Body of pancreas (tissue), 4 donors: Measurements from ENCODE around the gene CADM2. TPM values are rescaled to one million over a fixed set of nuclear protein-coding genes. Genes with fewer than 3 reads are reported as not detected.

Source experiments
- ATAC-seq: fragments of 150-250 bp; one replicate; pipeline ENCODE4 v1.9.1; 2016
- DNase-seq, 4 donors: peaks; one replicate each; pipeline ENCODE4 v3.0.0-alpha.2; 2019
- H3K27ac ChIP-seq, 4 donors: fragments of 200-600 bp; sonication (generic); 1 replicate in 3 of 4; 2 replicates in 1 of 4; pipeline versions ENCODE4 v1.5.1 to v1.6.1; 2016 to 2019; ENCODE audit warnings: mild to moderate bottlenecking in 1 of 4, mixed read lengths in 1 of 4, moderate library complexity in 1 of 4
- H3K27me3 ChIP-seq, 2 donors: fragments of 200-600 bp; sonication (generic); one replicate each; pipeline ENCODE4 v1.6.0; 2016; ENCODE audit warnings: mild to moderate bottlenecking in 1 of 2
- H3K36me3 ChIP-seq, 2 donors: fragments of 200-600 bp; sonication (generic); replicated peaks in 1 of 2; 2 replicates each; pipeline ENCODE4 v1.5.1; 2016; ENCODE audit warnings: low read depth in 2 of 2; ENCODE audit not compliant: insufficient read depth in 1 of 2
- H3K4me1 ChIP-seq: fragments of 200-600 bp; sonication (generic); one replicate; pipeline ENCODE4 v1.6.0; 2016
- H3K4me3 ChIP-seq, 2 donors: fragments of 200-600 bp; sonication (generic); 1 replicate in 1 of 2; 2 replicates in 1 of 2; pipeline ENCODE4 v1.5.1; 2016 to 2019
- H3K9me3 ChIP-seq, 3 donors: fragments of 200-600 bp; sonication (generic); 1 replicate in 2 of 3; 2 replicates in 1 of 3; pipeline ENCODE4 v1.5.1; 2016
- POLR2A ChIP-seq, 3 donors: fragments of 450-650 bp; IDR thresholded peaks; one replicate each; pipeline ENCODE4 v1.6.1; 2016; ENCODE audit warnings: antibody characterized with exemption in 3 of 3, mild to moderate bottlenecking in 2 of 3
- WGBS, 2 donors: methylation state at CpG; one replicate each; pipeline ENCODE4 v1.1.5; 2017; 5-methylcytosine and 5-hydroxymethylcytosine counted together
- intact Hi-C: fragments of 100-400 bp; cut with DNase I; formaldehyde crosslinking; loops from one replicate; pipeline ENCODE4 v1.15.1; 2023
- total RNA-seq, 2 donors: library from RNA; depleted of rRNA; stranded (reverse); fragments of >200 nt; gene quantifications; one replicate each; pipeline ENCODE4 v1.1.0, GENCODE V29; 2016
- TF ChIP-seq, protein P1 (sequence below), 7 experiments: fragments of 450-650 bp in 4 of 7; fragments of 200-600 bp in 3 of 7; sonication (generic) in 3 of 7; IDR thresholded peaks; one replicate each; pipeline ENCODE4 v1.5.1; 2016 to 2019; ENCODE audit warnings: antibody characterized with exemption in 7 of 7

Gene CADM2
- total RNA-seq, 2 donors from 2014 or later: 0.26 to 1.3 TPM

DNA sequence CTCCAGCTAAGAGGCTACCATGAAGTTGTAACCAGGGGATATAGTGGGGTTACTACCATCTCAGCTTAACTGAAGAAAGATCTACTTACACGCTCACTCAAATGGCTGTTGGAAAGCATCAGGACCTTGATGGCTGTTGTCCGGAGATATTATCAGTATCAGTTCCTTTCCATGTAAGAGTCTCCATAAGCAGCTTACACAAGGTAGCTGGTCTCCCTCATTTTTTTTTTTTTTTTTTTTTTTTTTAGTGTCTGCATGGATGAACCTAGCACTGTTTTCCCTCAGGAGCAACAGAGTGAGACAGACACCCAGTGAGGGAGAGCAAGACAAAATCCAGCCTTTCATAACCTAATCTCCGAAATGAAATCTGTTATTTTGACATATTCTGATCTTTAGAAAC, 230.9 kb downstream of the CADM2 start:
- TF ChIP-seq, protein P1, sequence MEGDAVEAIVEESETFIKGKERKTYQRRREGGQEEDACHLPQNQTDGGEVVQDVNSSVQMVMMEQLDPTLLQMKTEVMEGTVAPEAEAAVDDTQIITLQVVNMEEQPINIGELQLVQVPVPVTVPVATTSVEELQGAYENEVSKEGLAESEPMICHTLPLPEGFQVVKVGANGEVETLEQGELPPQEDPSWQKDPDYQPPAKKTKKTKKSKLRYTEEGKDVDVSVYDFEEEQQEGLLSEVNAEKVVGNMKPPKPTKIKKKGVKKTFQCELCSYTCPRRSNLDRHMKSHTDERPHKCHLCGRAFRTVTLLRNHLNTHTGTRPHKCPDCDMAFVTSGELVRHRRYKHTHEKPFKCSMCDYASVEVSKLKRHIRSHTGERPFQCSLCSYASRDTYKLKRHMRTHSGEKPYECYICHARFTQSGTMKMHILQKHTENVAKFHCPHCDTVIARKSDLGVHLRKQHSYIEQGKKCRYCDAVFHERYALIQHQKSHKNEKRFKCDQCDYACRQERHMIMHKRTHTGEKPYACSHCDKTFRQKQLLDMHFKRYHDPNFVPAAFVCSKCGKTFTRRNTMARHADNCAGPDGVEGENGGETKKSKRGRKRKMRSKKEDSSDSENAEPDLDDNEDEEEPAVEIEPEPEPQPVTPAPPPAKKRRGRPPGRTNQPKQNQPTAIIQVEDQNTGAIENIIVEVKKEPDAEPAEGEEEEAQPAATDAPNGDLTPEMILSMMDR (IDR thresholded peaks at IDR 0.05): no peak
- Histone ChIP-seq H3K27me3 (no peaks in the 10 kb centered on the region), H3K4me3 (no peak overlapping the region), H3K27ac (no peak overlapping the region), H3K9me3 (no peaks in the 10 kb centered on the region), H3K4me1 (no peaks in the 10 kb centered on the region), H3K36me3 (no peaks in the 10 kb centered on the region)
- no peak for DNase-seq
- intact Hi-C loops: no loop called here
- 77 to 85% methylated on average over 3 of the region's 3 CpGs for WGBS, 2 donors
- ATAC-seq: no peak

DNA sequence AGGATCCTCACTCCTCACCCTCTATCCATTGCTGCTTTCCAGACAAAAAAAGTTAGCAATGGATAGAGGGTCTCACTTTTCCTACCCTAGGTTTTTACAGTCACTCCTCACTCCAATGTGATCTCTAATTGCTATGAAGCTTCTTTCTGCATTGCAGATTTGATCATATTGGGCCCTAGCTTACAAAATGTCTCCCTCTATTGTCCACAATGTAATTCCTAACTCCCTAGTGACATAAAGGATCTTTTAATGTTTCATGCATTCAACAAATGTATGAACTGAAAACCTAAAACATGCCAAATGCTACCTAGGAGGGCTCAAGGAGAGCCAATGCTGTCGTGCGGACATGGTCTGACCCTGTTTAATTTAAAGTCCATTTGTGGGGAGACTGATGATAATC, 234.8 kb downstream of the CADM2 start:
- DNase-seq (no peak), ATAC-seq (no peak)
- TF ChIP-seq, protein P1 (IDR thresholded peaks at IDR 0.05): no peak
- TF ChIP-seq POLR2A (IDR thresholded peaks at IDR 0.05): no peak
- WGBS, 2 donors: 72 to 73% methylated on average over 2 of the region's 2 CpGs
- Histone ChIP-seq H3K4me3 (no peak overlapping the region), H3K9me3 (no peaks in the 10 kb centered on the region), H3K27me3 (no peaks in the 10 kb centered on the region), H3K27ac (no peak overlapping the region), H3K36me3 (no peaks in the 10 kb centered on the region), H3K4me1 (no peaks in the 10 kb centered on the region)
- intact Hi-C loops: no loop called here

DNA sequence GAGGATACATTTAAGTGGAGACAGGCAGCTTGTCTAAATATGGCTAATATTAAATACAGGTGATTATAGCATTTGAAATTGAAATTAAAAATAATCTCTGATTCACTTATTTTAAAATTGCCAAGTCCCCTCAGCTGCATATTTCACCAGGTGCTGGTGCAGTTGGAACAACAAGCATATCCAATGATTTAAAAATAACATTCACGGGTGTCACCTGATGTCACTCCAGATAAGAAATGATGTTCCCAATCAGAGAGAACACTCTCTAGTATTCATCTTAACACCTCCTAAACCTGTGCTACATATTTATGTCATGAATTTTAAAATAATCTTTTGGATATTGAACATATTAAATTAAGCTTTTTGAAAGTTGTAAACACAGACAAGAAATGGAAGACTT, 249.9 kb downstream of the CADM2 start:
- H3K9me3 ChIP-seq: no peaks in the 10 kb centered on the region
- H3K27ac ChIP-seq: no peak overlapping the region
- TF ChIP-seq POLR2A (IDR thresholded peaks at IDR 0.05): no peak
- TF ChIP-seq, protein P1 (IDR thresholded peaks at IDR 0.05): no peak
- H3K4me1 ChIP-seq: no peaks in the 10 kb centered on the region
- H3K27me3 ChIP-seq: no peaks in the 10 kb centered on the region
- WGBS, 2 donors: 17% methylated on average over 1 of the region's 1 CpG
- DNase-seq (no peak), ATAC-seq (no peak)
- no peaks in the 10 kb centered on the region for H3K36me3 ChIP-seq
- H3K4me3 ChIP-seq: no peak overlapping the region
- intact Hi-C loops: no loop called here

DNA sequence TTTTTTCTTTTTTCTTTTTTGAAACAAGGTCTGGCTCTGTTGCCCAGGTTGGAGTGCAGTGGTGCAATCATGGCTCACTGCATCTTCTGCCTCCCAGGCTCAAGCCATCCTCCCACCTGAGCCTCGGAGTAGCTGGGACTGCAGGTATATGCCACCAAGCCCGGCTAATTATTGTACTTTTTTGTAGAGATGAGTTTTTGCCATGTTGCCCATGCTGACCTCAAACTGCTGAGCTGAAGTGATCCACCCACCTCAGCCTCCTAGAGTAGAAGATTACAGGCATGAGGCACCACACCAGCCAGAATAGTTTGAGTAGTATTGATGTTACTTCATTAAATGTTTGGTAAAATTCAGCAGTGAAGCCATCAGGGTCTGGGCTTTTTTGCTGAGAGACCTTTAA, 251.8 kb downstream of the CADM2 start:
- DNase-seq (no peak), ATAC-seq (no peak)
- Histone ChIP-seq H3K4me1 (no peaks in the 10 kb centered on the region), H3K9me3 (no peaks in the 10 kb centered on the region), H3K4me3 (no peak overlapping the region), H3K36me3 (no peaks in the 10 kb centered on the region), H3K27ac (no peak overlapping the region), H3K27me3 (no peaks in the 10 kb centered on the region)
- 73 to 87% methylated on average over 2 of the region's 2 CpGs for whole genome bisulfite sequencing, 2 donors
- intact Hi-C loops: no loop called here
- TF ChIP-seq POLR2A (IDR thresholded peaks at IDR 0.05): no peak
- TF ChIP-seq, protein P1 (IDR thresholded peaks at IDR 0.05): no peak

DNA sequence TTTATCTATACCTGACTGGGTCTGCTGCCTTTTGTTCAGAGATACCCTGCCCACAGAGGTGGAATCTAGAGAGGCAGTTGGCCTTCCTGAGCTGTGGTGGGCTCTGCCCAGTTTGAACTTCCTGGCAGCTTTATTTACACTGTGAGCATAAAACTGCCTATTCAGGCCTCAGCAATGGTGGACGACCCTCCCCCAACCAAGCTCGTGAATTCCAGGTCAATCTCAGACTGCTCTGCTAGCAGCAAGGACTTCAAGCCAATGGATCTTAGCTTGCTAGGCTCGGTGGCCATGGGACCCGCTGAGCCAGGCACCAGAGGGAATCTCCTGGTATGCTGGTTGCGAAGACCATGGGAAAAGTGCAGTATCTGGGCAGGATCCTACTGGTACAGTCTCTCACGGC, 270.2 kb downstream of the CADM2 start:
- H3K27me3 ChIP-seq: no peaks in the 10 kb centered on the region
- peaks cover 8% of the 10 kb centered on the region for H3K4me1 ChIP-seq
- intact Hi-C loops: no loop called here
- DNase-seq: no peak
- 60 to 79% methylated on average over 1 to 6 of the region's 6 CpGs for WGBS, 2 donors
- no peak for ATAC-seq
- H3K9me3 ChIP-seq: no peaks in the 10 kb centered on the region
- no peak overlapping the region for H3K4me3 ChIP-seq
- H3K27ac ChIP-seq: no peak overlapping the region
- H3K36me3 ChIP-seq: no peaks in the 10 kb centered on the region
- TF ChIP-seq, protein P1 (IDR thresholded peaks at IDR 0.05): no peak
- no peak for TF ChIP-seq POLR2A (IDR thresholded peaks at IDR 0.05)
